HFFc6 (cell line): ENCODE data around the gene FBXO7. TPM values are rescaled to one million over a fixed set of nuclear protein-coding genes. Genes with fewer than 3 reads are reported as not detected.

ENCODE experiments used
- DNase-seq: peaks from one replicate; pipeline ENCODE4 v3.0.0-alpha.2; 2018
- H3K27ac Mint-ChIP-seq: 2 replicates; pipeline ENCODE4 v1.8.0; 2020; ENCODE audit warnings: mild to moderate bottlenecking, mixed read lengths
- H3K27me3 Mint-ChIP-seq: 2 replicates; pipeline ENCODE4 v1.8.0; 2021; ENCODE audit warnings: mild to moderate bottlenecking, moderate library complexity, mixed read lengths; ENCODE audit not compliant: insufficient read depth
- H3K36me3 Mint-ChIP-seq: 2 replicates; pipeline ENCODE4 v1.8.0; 2021; ENCODE audit warnings: low read depth, mixed read lengths
- H3K4me1 Mint-ChIP-seq: 2 replicates; pipeline ENCODE4 v1.8.0; 2020; ENCODE audit warnings: low read depth, mixed read lengths
- H3K4me3 Mint-ChIP-seq: 2 replicates; pipeline ENCODE4 v1.8.0; 2020; ENCODE audit warnings: mild to moderate bottlenecking, moderate library complexity, mixed read lengths
- H3K9me3 Mint-ChIP-seq: 2 replicates; pipeline ENCODE4 v1.8.0; 2020; ENCODE audit warnings: mild to moderate bottlenecking, mixed read lengths
- CTCF ChIP-seq: fragments of 200-600 bp; sonication (generic); IDR thresholded peaks from 2 replicates; pipeline ENCODE4 v1.5.0; 2021; ENCODE audit warnings: antibody characterized with exemption, mild to moderate bottlenecking
- total RNA-seq, 6 experiments: library from RNA; stranded (reverse); fragmentation: NEBNext Ultra II Directional; extraction: Animal tissue kit (Norgen Biotek cat#: 25700); gene quantifications; 2 replicates in 1 of 6; 3 replicates in 5 of 6; pipeline ENCODE4 v1.2.3, GENCODE V29; 2021

The FBXO7 gene
- total RNA-seq, 6 experiments from 2014 or later = 61.6 to 81.7 (median 70.8) TPM

- no peaks in the 10 kb centered on the region for H3K9me3 Mint-ChIP-seq
- peak; percentile 11 for DNase-seq
- H3K4me3 Mint-ChIP-seq = no peak overlapping the region
- H3K27me3 Mint-ChIP-seq = no peaks in the 10 kb centered on the region
- H3K4me1 Mint-ChIP-seq = peaks cover 32% of the 10 kb centered on the region
- no peak for TF ChIP-seq CTCF
- no peak overlapping the region for H3K27ac Mint-ChIP-seq
- H3K36me3 Mint-ChIP-seq = peaks cover 11% of the 10 kb centered on the region
These were observed 4.4 kb downstream of the FBXO7 start for GRCh38 chr22:32478994-32479393.

GRCh38 chr22:32480238-32480637 lies 5.6 kb downstream of the FBXO7 start:
- Mint-ChIP-seq H3K4me3 (no peak overlapping the region), H3K27ac (no peak overlapping the region; the same call in 1 of the 2 replicates), H3K36me3 (peaks cover 11% of the 10 kb centered on the region), H3K9me3 (no peaks in the 10 kb centered on the region), H3K27me3 (no peaks in the 10 kb centered on the region; the same call in 1 of the 2 replicates), H3K4me1 (peaks cover 32% of the 10 kb centered on the region)
- DNase-seq = no peak
- no peak for TF ChIP-seq CTCF

GRCh38 chr22:32482708-32483107 lies 8.1 kb downstream of the FBXO7 start:
- H3K27me3 Mint-ChIP-seq = no peaks in the 10 kb centered on the region; the same call in 1 of the 2 replicates
- H3K9me3 Mint-ChIP-seq = no peaks in the 10 kb centered on the region
- no peak for TF ChIP-seq CTCF
- no peak overlapping the region for H3K4me3 Mint-ChIP-seq
- no peak overlapping the region for H3K27ac Mint-ChIP-seq
- H3K4me1 Mint-ChIP-seq = peaks cover 29% of the 10 kb centered on the region
- H3K36me3 Mint-ChIP-seq = peaks cover 22% of the 10 kb centered on the region
- no peak for DNase-seq

GRCh38 chr22:32486656-32487390 lies 12.2 kb downstream of the FBXO7 start:
- Mint-ChIP-seq H3K4me1 (peaks cover 15% of the 10 kb centered on the region), H3K4me3 (no peak overlapping the region), H3K27me3 (no peaks in the 10 kb centered on the region; the same call in 1 of the 2 replicates), H3K36me3 (peaks cover 24% of the 10 kb centered on the region), H3K27ac (no peak overlapping the region), H3K9me3 (no peaks in the 10 kb centered on the region)
- no peak for TF ChIP-seq CTCF
- DNase-seq = no peak

GRCh38 chr22:32487461-32487860 lies 12.8 kb downstream of the FBXO7 start:
- no peak for DNase-seq
- Mint-ChIP-seq H3K27ac (no peak overlapping the region), H3K36me3 (peaks cover 30% of the 10 kb centered on the region), H3K27me3 (no peaks in the 10 kb centered on the region; the same call in 1 of the 2 replicates), H3K4me1 (peaks cover 15% of the 10 kb centered on the region), H3K4me3 (no peak overlapping the region), H3K9me3 (no peaks in the 10 kb centered on the region)
- no peak for TF ChIP-seq CTCF
